Limb (tissue), 2 donors: Measurements from ENCODE around the gene ALPI.

Experiments used
- DNase-seq, 2 donors: peaks; one replicate each; pipeline ENCODE4 v3.0.0-alpha.2; 2016; ENCODE audit errors: extremely low spot score in 2 of 2

Gene ALPI

GRCh38 chr2:232459419-232460035 is 3.6 kb downstream of the ALPI start:
- DNase-seq: peak in 1 of 2 donors; percentile 21

GRCh38 chr2:232460171-232460570 is 4.2 kb downstream of the ALPI start:
- DNase-seq: no peak

DNA sequence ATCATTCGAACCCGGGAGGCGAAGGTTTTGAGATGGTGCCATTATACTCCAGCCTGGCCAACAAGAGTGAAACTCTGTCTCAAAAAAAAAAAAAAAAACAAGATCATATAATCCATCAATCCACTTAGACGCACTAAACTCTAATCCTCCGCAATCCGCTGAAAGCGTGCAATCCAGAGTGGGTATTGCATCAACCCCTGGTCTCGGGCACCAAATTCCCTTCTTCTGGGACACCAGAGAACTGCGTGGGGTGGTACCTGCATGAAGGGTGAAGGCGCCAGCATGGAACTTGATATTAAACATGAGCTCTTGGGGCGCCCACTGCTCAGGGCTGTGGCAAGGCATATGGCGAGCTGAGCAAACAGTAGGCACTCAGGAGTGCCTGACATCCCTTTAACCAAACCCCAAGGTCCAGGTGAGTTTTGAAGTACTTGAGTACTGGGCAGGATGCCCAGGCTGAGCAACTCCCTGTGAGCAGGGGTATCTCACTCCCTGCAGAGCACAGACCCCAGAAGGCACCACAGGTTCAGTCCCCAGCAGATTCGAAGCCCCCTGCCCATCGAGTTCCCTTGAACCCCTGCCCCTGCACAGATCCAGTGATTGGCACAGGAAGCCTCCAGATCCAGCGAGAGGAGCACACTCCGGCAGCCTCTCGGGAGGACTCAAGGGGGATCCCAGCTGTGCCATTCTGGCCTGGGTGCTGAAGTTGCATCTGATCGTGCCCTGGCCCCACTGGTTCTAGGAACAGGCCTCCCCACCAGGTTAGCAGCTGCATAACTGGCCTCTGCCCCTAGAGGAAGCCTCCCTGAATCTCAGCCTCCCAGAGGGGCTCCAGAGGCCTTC is 8.0 kb downstream of the ALPI start:
- DNase-seq: no peak

GRCh38 chr2:232464544-232464885 is 8.6 kb downstream of the ALPI start:
- DNase-seq: peak in 1 of 2 donors; percentile 14

- DNase-seq: peak in 1 of 2 donors; percentile 13
Measured at GRCh38 chr2:232465061-232465460, 9.1 kb downstream of the ALPI start.

DNA sequence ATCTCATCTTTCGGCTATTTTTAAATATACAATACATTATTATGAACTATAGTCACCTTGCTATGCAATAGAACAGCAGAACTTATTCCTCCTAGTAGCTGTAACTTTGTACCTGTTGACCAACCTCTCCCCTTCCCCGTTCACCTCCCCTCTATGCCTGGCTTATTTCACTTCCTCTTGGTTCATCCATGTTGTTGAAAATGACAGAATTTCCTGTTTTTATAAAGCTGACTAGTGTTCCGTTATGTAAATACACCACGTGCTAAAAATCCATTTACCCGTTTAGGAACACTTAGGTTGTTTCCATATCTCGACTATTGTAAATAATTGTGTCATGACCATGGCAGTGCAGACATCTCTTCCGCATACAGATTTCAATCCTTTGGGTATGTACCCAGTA is 10.3 kb downstream of the ALPI start:
- no peak for DNase-seq

GRCh38 chr2:232473467-232473890 is 17.5 kb downstream of the ALPI start:
- DNase-seq: peak; percentile 12 to 59

- DNase-seq: peak in 1 of 2 donors; percentile 15
Measured at GRCh38 chr2:232476045-232476444, 20.1 kb downstream of the ALPI start.

GRCh38 chr2:232476791-232477190 is 20.8 kb downstream of the ALPI start:
- DNase-seq: peak in 1 of 2 donors; percentile 9

DNA sequence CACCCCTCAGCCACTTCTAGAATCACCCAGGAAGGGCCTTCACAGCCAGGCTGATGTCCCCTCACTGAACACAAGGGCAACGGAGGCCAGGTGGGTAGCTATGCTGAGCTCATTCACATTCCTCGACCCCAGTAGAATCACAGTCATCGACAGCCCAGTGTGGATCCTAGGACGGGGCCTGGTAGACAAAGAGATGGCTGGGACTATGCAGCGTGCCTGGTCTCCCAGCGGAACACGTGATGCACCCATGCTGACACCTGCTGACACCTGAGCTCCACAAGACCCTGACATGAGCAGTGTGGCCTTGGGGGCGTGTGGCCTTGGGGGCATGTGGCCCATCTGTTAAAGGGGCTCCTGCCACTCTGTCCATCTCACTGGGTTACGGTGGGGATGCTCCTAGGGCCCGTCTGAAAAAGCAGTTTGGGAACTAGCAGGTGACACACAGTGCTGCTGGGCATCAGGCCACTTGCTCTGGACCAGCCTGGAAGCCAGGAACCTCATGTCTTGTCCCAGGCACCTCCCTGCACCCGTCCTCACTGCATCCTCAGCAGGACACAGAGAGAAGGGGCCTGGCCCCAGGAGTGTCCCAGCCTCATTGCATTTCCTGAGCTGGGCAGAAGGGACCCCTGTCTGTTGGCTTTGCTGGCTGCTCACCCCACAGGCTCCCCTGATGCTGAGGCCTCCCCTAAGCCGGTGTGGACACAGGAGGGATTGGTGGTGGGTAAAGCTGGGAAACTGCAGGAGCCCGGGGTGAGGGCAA is 22.0 kb downstream of the ALPI start:
- peak in 1 of 2 donors; percentile 11 for DNase-seq

DNA sequence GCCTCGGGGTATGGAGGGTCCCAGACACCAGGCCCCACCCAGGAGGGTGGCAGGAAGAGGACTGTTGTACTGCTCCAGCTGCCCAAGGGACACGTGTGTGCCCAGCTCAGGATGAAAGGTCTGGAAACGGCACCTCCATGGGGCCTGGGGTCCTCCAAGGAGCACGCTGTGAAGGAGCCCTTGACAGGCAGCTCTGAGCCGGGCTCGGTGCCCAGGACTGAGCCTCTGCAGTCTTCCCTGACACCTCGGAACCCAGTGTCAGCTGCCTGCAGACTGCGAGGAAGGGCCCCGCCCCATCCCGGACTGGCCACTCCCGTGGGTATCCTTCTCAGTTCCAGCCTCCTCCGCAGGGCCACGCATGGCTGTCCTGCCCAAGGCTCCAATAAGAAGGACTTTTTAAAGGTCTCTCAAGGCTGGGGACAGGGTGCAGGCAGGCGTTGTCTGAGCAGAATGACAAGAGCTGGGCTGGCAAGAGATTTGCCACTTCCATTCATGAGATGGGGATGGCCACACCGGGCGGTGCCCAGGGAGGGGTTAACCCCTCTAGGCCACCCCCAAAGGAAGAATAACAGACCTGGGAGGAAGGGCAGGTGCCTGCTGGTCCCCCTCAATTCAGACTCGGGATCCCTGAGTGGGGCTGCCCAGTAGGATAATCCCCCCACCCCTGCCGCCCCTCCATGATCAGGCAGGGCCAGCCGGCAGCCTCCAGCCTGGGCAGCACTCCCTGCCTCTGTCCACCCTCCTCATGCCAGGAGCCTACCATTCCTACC is 22.8 kb downstream of the ALPI start:
- peak in 1 of 2 donors; percentile 16 for DNase-seq

DNA sequence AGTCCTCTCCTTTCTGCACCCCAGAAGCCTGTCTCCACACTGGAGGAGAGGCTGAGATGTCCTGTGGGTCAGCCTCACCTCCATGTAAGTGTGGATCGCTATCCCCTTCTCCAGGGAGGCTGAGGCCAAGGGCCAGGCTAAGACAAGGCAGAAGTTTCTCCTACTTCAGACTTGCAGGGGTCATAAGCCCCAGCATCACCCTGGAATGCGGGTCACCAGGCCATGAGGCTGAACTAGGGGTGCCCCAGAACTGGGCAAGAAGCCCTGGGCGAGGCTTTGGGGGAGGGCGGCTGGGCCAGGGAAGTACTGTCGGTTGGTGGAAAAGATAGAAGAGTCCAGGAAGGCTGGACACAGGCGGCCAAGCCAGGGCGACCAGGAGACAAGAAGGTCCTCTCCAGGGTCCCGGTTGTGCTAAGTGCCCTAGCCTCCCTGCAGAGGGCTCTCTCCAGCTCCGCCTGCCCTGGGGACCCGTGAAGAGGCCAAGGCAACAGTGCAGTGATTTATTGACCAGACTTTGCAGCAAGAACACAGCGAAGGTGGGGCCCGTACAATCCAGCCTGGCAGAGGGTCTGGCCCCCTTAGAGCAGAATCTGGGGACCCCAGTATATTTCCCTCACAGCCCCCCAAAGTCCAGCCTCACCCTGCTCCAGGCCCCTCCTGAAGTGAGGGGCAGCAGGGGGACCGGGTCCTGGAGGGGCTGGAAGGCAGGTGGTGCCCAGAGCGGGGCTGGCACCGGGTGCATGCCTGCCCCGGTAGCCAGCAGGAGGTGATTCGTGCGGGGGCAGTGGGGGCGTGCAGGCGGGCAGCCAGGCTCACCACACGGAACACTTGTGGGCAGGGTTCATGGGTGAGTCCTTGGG is 23.6 kb downstream of the ALPI start:
- DNase-seq: peak in 1 of 2 donors; percentile 20

- peak in 1 of 2 donors; percentile 21 for DNase-seq
Measured at GRCh38 chr2:232480201-232481190, 24.5 kb downstream of the ALPI start.

GRCh38 chr2:232481322-232482140 is 25.6 kb downstream of the ALPI start:
- DNase-seq: no peak

DNA sequence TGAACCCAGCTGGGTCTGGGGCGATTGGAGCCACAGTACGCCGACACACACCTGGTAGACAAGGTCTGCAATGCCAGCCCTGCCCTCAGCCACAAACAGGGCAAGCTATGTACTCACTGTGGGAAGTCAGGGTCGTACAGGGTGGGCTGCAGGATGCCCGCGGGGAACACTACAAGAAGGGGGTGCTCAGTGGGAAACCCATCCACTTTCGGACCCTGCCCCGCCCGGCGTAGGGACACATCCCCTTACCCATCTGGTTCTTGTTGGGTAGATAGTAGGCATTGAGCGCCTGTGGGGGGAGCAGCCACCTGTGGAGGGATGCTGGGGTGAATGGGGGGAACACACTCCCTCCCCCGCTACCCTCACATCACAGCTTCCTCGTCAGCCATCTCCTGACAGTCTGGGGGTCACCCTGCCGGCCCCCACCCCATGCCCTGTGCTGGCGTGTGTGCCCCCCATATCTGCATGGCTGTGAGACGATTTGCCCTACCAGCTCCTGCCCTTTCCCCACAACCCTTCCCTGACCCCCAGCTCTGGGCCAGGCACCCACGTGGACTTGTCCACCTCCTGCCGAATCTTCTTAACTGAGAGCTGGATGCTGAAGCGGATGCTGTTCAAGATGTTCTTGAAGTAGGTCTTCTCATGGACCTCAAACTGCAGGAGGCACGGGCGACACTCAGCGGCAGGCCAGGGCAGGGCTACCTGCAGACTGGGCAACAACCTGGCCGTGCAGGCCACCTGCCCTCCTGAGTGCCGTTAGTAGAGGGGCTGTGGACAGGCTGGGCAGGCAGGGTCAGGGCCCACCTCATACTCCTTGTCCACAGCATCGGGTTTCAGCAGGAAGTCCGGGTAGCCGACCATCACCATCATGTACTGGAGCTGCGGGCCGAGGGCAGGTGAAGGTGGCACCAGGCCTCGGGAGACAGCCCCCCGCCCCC is 26.6 kb downstream of the ALPI start:
- peak in 1 of 2 donors; percentile 23 for DNase-seq

GRCh38 chr2:232483311-232483922 is 27.5 kb downstream of the ALPI start:
- DNase-seq: peak in 1 of 2 donors; percentile 20
